HG03521 (cell line): ENCODE results near the gene PF4V1.
"Not testable (repeated sequence)": the region's sequence is repeated elsewhere in the genome, so short reads cannot be mapped to it uniquely, and the experiment has no call there.

Experiments
- ATAC-seq: cut with Tn5 transposase; IDR thresholded peaks from one replicate; pipeline ENCODE4 v1.9.1; 2021; ENCODE audit warnings: mild to moderate bottlenecking, moderate library complexity; ENCODE audit not compliant: unreplicated experiment

The PF4V1 gene

GRCh38 chr4:73869130-73870055, 16.3 kb downstream of the PF4V1 start, which contains the start of gene CXCL1:
CXCL1 (plus strand) TSS chr4:73869393; CDS start chr4:73869471, 78 bp downstream.
- no peak for ATAC-seq

GRCh38 chr4:73870260-73870659, 17.2 kb downstream of the PF4V1 start:
- no peak for ATAC-seq

- no peak for ATAC-seq
Observed at GRCh38 chr4:73870768-73871167, 17.7 kb downstream of the PF4V1 start.

- ATAC-seq: no peak
Observed at GRCh38 chr4:73871511-73872310, 18.6 kb downstream of the PF4V1 start.

GRCh38 chr4:73872316-73873108, 19.4 kb downstream of the PF4V1 start:
- no peak for ATAC-seq

GRCh38 chr4:73874386-73874785, 21.3 kb downstream of the PF4V1 start:
- no peak for ATAC-seq

GRCh38 chr4:73875401-73875800, 22.3 kb downstream of the PF4V1 start:
- no peak for ATAC-seq

- no peak for ATAC-seq
Observed at GRCh38 chr4:73883306-73883705, 30.2 kb downstream of the PF4V1 start.

GRCh38 chr4:73885574-73886267, 32.6 kb downstream of the PF4V1 start:
- ATAC-seq: no peak

GRCh38 chr4:73891326-73891725, 38.2 kb downstream of the PF4V1 start:
- ATAC-seq: no peak

GRCh38 chr4:73891739-73892405, 38.8 kb downstream of the PF4V1 start:
- ATAC-seq: no peak

GRCh38 chr4:73892966-73893365, 39.9 kb downstream of the PF4V1 start:
- ATAC-seq: no peak

- ATAC-seq: no peak
Observed at GRCh38 chr4:73894001-73894400, 40.9 kb downstream of the PF4V1 start.

- no peak for ATAC-seq
Observed at GRCh38 chr4:73895201-73896175, 42.4 kb downstream of the PF4V1 start.

GRCh38 chr4:73896416-73896815, 43.3 kb downstream of the PF4V1 start:
- ATAC-seq: no peak

GRCh38 chr4:73897380-73898136, 44.5 kb downstream of the PF4V1 start:
- no peak for ATAC-seq

GRCh38 chr4:73899338-73899737, 46.2 kb downstream of the PF4V1 start:
- ATAC-seq: not testable (repeated sequence)

GRCh38 chr4:73901031-73901430, 47.9 kb downstream of the PF4V1 start:
- no peak for ATAC-seq
